Measurements from ENCODE around the gene CALML4. TPM values are rescaled to one million over a fixed set of nuclear protein-coding genes. Genes with fewer than 3 reads are reported as not detected.

CALML4 gene
- total and polyA plus RNA-seq, 2 experiments from 2014 or later, result 0.54 to 2.4 TPM

DNA sequence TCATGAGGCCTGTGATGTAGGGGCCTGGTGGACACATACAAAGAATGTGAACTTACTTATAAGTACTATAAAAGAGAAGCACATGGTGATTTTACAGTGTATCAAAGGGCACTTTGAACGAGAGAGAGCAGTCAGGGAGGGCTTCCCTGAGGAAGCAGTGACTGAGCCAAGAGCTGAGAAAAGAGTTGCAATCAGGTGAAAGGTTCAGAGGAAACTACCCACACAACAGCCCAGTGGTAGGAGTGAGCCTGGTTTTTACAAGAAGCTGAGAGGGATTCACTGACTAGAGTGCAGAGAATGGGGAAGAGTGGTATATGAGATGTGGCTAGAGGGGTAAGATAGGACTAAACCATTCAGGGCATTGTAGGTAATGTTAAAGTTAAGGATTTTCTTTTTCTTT, 57.1 kb downstream of the CALML4 start:
- Histone ChIP-seq H3K4me3 (no peak overlapping the region), H3K79me2 (ENCODE audit: insufficient read depth) (peaks cover 13% of the 10 kb centered on the region), H3F3A (ENCODE audit: insufficient read depth) (0 out of 2 replicates have a peak, but pooled peaks cover 3% of the 10 kb centered on the region), H3K4me2 (ENCODE audit: unreplicated experiment) (no peak overlapping the region), H2AFZ (no peak overlapping the region), H3K4me1 (ENCODE audit: insufficient read depth) (peaks cover 15% of the 10 kb centered on the region), H3K36me3 (ENCODE audit: low read depth) (peaks cover 10% of the 10 kb centered on the region; the same call in 1 of the 2 replicates), H3K9me2 (ENCODE audit: insufficient read depth) (no peaks in the 10 kb centered on the region), H3K27ac (no peak overlapping the region), H4K20me1 (ENCODE audit: insufficient read depth) (no peaks in the 10 kb centered on the region), H3K27me3 (replicated peaks; ENCODE audit: insufficient read depth) (no peaks in the 10 kb centered on the region), H3K9ac (no peak overlapping the region), H3K9me3 (ENCODE audit: low read depth) (no peaks in the 10 kb centered on the region)
- in situ Hi-C loops (cut with MboI), result no loop called here
- DNase-seq, result no peak
- no peak for TF ChIP-seq EZH2 (IDR thresholded peaks at IDR 0.05; ENCODE audit: insufficient read depth, poor library complexity, severe bottlenecking)
- TF ChIP-seq EZH2phosphoT487 (IDR thresholded peaks at IDR 0.05; ENCODE audit: insufficient read depth, low read depth), result no peak
- WGBS, 2 experiments (ENCODE audit: low coverage in 1 of 2, low lambda C conversion rate in 2 of 2, missing lambda C conversion rate in 2 of 2), result 86 to 94% methylated on average over 1 of the region's 1 CpG

DNA sequence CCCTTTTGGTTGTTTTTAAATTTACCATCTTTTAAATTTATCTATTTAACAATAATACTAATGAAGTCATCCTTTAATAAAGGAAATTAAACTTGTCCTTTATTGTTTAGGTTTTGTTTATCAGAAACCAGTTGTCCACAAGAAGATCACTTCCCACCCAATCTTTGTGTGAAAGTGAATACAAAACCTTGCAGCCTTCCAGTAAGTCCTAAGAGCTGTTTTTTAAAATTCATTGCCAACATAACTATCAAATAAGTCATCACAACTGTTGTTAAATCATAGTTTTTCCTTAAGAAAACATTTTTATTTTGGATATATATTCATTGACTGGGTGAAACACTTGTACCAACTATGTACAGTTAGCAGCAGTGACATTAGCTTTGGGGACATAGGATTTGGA, 59.4 kb downstream of the CALML4 start:
- Histone ChIP-seq H3K27ac (no peak overlapping the region), H3K9me2 (ENCODE audit: insufficient read depth) (no peaks in the 10 kb centered on the region), H3K9ac (no peak overlapping the region), H3K4me2 (ENCODE audit: unreplicated experiment) (peak overlapping the region; percentile 20), H3K9me3 (ENCODE audit: low read depth) (no peaks in the 10 kb centered on the region), H3K4me3 (no peak overlapping the region), H4K20me1 (ENCODE audit: insufficient read depth) (no peaks in the 10 kb centered on the region), H3K36me3 (ENCODE audit: low read depth) (peaks cover 10% of the 10 kb centered on the region; the same call in 1 of the 2 replicates), H3F3A (ENCODE audit: insufficient read depth) (0 out of 2 replicates have a peak, but pooled peaks cover 3% of the 10 kb centered on the region), H3K79me2 (ENCODE audit: insufficient read depth) (peaks cover 25% of the 10 kb centered on the region), H3K4me1 (ENCODE audit: insufficient read depth) (peaks cover 15% of the 10 kb centered on the region), H3K27me3 (replicated peaks; ENCODE audit: insufficient read depth) (no peaks in the 10 kb centered on the region), H2AFZ (no peak overlapping the region)
- in situ Hi-C loops (cut with MboI), result no loop called here
- DNase-seq, result peak; percentile 35
- TF ChIP-seq EZH2 (IDR thresholded peaks at IDR 0.05; ENCODE audit: insufficient read depth, poor library complexity, severe bottlenecking) (no peak), EZH2phosphoT487 (IDR thresholded peaks at IDR 0.05; ENCODE audit: insufficient read depth, low read depth) (no peak)

DNA sequence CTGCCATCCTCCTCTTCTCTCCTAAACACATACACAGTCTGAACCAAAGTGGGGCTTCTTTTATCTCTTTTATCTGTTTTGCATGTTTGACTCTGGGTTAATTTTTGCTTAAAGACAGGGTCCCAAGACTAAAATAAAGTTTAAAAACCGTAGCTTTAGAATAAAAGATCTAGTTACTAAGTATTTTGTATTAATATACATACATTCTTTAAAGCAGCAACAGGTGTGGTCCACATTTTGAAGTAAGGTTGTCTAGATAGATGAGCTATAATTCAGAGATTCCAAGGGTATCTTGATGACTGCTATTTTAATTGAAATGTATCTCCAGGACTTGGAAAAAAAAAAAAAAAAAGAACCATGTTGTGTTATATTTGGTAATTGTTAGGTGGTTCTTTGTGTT, 61.3 kb downstream of the CALML4 start:
- Histone ChIP-seq H3F3A (ENCODE audit: insufficient read depth) (no peaks in the 10 kb centered on the region), H2AFZ (no peak overlapping the region), H3K79me2 (ENCODE audit: insufficient read depth) (peaks cover 41% of the 10 kb centered on the region), H3K9me2 (ENCODE audit: insufficient read depth) (no peaks in the 10 kb centered on the region), H3K27me3 (replicated peaks; ENCODE audit: insufficient read depth) (no peaks in the 10 kb centered on the region), H3K9ac (no peak overlapping the region), H4K20me1 (ENCODE audit: insufficient read depth) (no peaks in the 10 kb centered on the region), H3K9me3 (ENCODE audit: low read depth) (no peaks in the 10 kb centered on the region), H3K4me3 (no peak overlapping the region), H3K4me1 (ENCODE audit: insufficient read depth) (peaks cover 12% of the 10 kb centered on the region), H3K36me3 (ENCODE audit: low read depth) (peaks cover 10% of the 10 kb centered on the region; the same call in 1 of the 2 replicates), H3K4me2 (ENCODE audit: unreplicated experiment) (no peak overlapping the region), H3K27ac (no peak overlapping the region)
- WGBS, 2 experiments (ENCODE audit: low coverage in 1 of 2, low lambda C conversion rate in 2 of 2, missing lambda C conversion rate in 2 of 2), result 90 to 96% methylated on average over 1 of the region's 1 CpG
- DNase-seq, result no peak
- in situ Hi-C loops (cut with MboI), result no loop called here
- no peak for TF ChIP-seq EZH2phosphoT487 (IDR thresholded peaks at IDR 0.05; ENCODE audit: insufficient read depth, low read depth)
- TF ChIP-seq EZH2 (IDR thresholded peaks at IDR 0.05; ENCODE audit: insufficient read depth, poor library complexity, severe bottlenecking), result no peak

DNA sequence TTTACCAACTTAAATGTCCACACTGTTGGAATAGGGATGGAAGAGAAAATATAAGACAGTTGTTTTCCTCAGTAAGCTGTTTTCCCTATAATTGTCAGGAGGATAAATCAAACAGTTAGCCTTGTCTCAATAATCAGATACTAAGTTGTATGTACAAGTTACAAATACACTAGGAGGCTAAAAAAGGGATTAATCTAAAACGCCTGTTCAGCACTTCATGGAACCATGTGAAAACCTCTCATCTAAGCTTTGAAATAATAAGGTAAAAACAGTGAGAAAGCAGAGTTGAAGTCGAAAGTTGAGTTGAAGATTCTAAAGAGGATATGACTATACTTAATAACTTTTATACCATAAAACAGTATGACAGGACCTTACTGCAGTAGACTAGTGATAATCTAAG, 62.0 kb downstream of the CALML4 start:
- Histone ChIP-seq H4K20me1 (ENCODE audit: insufficient read depth) (no peaks in the 10 kb centered on the region), H3K79me2 (ENCODE audit: insufficient read depth) (peaks cover 47% of the 10 kb centered on the region), H3K4me1 (ENCODE audit: insufficient read depth) (peaks cover 14% of the 10 kb centered on the region), H3K9me3 (ENCODE audit: low read depth) (no peaks in the 10 kb centered on the region), H3K27me3 (replicated peaks; ENCODE audit: insufficient read depth) (no peaks in the 10 kb centered on the region), H3K27ac (no peak overlapping the region), H2AFZ (no peak overlapping the region), H3K9me2 (ENCODE audit: insufficient read depth) (no peaks in the 10 kb centered on the region), H3K4me3 (no peak overlapping the region), H3K9ac (no peak overlapping the region), H3K4me2 (ENCODE audit: unreplicated experiment) (no peak overlapping the region), H3F3A (ENCODE audit: insufficient read depth) (no peaks in the 10 kb centered on the region), H3K36me3 (ENCODE audit: low read depth) (peaks cover 10% of the 10 kb centered on the region; the same call in 1 of the 2 replicates)
- no peak for DNase-seq
- in situ Hi-C loops (cut with MboI), result no loop called here
- WGBS, 2 experiments (ENCODE audit: low coverage in 1 of 2, low lambda C conversion rate in 2 of 2, missing lambda C conversion rate in 2 of 2), result 96 to 100% methylated on average over 2 of the region's 2 CpGs
- TF ChIP-seq EZH2 (IDR thresholded peaks at IDR 0.05; ENCODE audit: insufficient read depth, poor library complexity, severe bottlenecking), result no peak
- no peak for TF ChIP-seq EZH2phosphoT487 (IDR thresholded peaks at IDR 0.05; ENCODE audit: insufficient read depth, low read depth)

Other genes with a start within 250 kb of the CALML4 start
- gene PIAS1, start 151.0 kb downstream of the CALML4 start, total RNA-seq (2014; rRNA removed; shearing (Covaris generic)), result 10.9 and 14.8 TPM in 2 replicates
- gene PIAS1, start 151.0 kb downstream of the CALML4 start, polyA plus RNA-seq (2016; fragmentation: Nextera tagmentation; extraction: Ambion mirVana), result 32.3 and 34.4 TPM in 2 replicates
- gene CLN6, start 24.4 kb upstream of the CALML4 start, total RNA-seq (2014; rRNA removed; shearing (Covaris generic)), result 12.3 and 17.4 TPM in 2 replicates
- gene CLN6, start 24.4 kb upstream of the CALML4 start, polyA plus RNA-seq (2016; fragmentation: Nextera tagmentation; extraction: Ambion mirVana), result 3.8 TPM in 2 replicates
- gene FEM1B, start 72.4 kb upstream of the CALML4 start, total RNA-seq (2014; rRNA removed; shearing (Covaris generic)), result 33.9 and 36.2 TPM in 2 replicates
- gene FEM1B, start 72.4 kb upstream of the CALML4 start, polyA plus RNA-seq (2016; fragmentation: Nextera tagmentation; extraction: Ambion mirVana), result 15.7 and 16.0 TPM in 2 replicates
- gene ITGA11, start 226.8 kb upstream of the CALML4 start, total RNA-seq (2014; rRNA removed; shearing (Covaris generic)), result 352 and 408 TPM in 2 replicates
- 312 TPM in 2 replicates for gene ITGA11, start 226.8 kb upstream of the CALML4 start, polyA plus RNA-seq (2016; fragmentation: Nextera tagmentation; extraction: Ambion mirVana)

All from GM23248 (cell line).